T-helper 2 cell treated with Interferon-gamma antibody and Interleukin-4, amounts not matched to agents 5 μg/mL and 100 μg/mL, for 36 hours (primary cell): ENCODE data around the gene CRHR1.

Experiments
- DNase-seq: peaks from one replicate; pipeline ENCODE4 v3.0.0; 2021; ENCODE audit warnings: low spot score
- H3K27ac Mint-ChIP-seq: one replicate; pipeline ENCODE4 v1.8.0; 2021; ENCODE audit warnings: mild to moderate bottlenecking, mixed read lengths
- H3K27me3 Mint-ChIP-seq: one replicate; pipeline ENCODE4 v1.8.0; 2021; ENCODE audit warnings: low read depth, mixed read lengths
- H3K36me3 Mint-ChIP-seq: one replicate; pipeline ENCODE4 v1.8.0; 2021; ENCODE audit warnings: low read depth, mixed read lengths
- H3K4me1 Mint-ChIP-seq: one replicate; pipeline ENCODE4 v1.8.0; 2021; ENCODE audit warnings: low read depth, mixed read lengths
- H3K4me3 Mint-ChIP-seq: one replicate; pipeline ENCODE4 v1.8.0; 2022; ENCODE audit warnings: mild to moderate bottlenecking, moderate library complexity, mixed read lengths
- H3K9me3 Mint-ChIP-seq: one replicate; pipeline ENCODE4 v1.8.0; 2021; ENCODE audit warnings: mixed read lengths

CRHR1 gene

DNA sequence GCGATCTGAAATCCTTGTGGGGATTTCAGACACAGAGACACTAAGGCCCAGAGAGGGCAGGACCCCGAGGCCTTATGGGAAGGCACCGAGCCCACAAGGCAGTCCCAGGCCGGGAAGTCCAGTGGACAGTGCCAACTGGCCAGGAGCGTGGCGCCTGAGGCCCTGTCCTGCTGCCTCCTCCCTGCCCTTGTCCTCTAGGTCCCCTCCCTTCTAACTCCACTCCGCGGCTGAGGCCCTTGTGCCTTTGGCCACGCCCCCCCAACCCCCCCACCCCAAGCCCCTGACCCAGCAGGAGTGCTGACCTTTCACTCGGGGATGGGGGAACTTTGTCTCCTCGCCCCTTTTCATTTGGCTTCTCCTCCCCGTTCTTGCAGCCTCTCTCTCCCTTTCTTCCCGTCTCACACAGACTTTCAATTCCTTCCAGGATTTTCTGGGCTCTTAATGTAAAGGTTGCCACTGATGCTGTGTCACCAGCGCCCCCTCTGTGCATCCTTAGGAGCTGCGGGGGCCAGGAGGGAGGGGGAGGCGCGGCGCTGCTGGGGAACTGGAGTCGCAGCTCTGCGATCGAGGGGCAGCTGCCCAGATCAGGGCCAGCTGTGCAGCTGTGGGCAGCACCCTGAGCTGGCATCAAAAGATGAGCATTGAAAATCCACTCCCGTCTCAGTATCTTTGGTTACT, 29.1 kb downstream of the CRHR1 start:
- Mint-ChIP-seq H3K36me3 (no peaks in the 10 kb centered on the region), H3K4me1 (no peaks in the 10 kb centered on the region), H3K27ac (no peak overlapping the region), H3K9me3 (no peaks in the 10 kb centered on the region), H3K4me3 (no peak overlapping the region), H3K27me3 (peaks cover 3% of the 10 kb centered on the region)
- no peak for DNase-seq

DNA sequence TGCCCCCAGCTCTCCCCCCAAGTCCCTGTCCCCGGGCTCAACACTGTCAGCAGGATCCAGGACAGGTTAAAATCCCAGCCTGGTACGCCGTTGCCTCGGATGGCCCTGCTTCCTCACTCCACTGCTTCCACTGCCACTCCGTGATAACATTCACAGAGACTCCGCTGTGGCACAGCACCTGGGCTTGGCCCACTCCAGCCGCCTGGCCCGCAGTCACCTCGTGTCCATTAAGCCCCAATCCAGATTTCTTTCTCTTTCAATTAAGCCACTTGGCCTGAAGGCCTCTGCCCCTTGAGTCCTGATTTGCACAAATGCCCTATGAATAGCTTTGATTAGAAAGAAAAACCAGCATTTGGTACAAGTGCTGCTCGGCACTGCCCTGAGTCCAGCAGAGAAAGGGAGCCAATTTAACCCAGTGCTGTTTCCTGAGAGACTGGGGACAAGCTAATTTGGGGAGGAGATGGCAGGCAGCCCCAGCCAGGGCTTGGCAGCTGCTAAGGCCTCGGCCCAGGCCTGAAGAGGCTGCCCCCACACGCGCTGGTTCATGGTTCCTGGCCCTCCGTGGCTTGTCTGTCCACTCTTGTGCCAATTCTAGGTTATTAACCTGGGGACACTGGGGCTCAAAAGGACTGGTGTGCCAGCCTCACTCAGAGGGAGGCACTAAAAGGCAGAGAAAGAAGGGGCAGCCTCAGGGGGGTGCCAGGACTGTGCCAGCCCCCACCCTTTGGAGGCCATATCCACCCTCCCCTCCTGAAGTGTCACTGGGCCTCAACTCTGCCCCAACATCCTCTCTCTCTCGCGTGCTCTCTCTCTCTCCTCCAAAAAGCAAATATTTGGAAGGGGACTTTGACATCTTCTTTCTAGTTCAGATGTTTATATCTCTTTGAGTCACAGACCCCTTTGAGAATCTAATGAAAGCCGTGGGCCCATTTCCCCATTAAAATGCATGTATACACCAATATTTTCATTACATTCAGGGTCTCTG, 30.8 kb downstream of the CRHR1 start:
- Mint-ChIP-seq H3K27ac (no peak overlapping the region), H3K27me3 (peaks cover 3% of the 10 kb centered on the region), H3K9me3 (no peaks in the 10 kb centered on the region), H3K4me3 (no peak overlapping the region), H3K4me1 (no peaks in the 10 kb centered on the region), H3K36me3 (no peaks in the 10 kb centered on the region)
- DNase-seq, result no peak

DNA sequence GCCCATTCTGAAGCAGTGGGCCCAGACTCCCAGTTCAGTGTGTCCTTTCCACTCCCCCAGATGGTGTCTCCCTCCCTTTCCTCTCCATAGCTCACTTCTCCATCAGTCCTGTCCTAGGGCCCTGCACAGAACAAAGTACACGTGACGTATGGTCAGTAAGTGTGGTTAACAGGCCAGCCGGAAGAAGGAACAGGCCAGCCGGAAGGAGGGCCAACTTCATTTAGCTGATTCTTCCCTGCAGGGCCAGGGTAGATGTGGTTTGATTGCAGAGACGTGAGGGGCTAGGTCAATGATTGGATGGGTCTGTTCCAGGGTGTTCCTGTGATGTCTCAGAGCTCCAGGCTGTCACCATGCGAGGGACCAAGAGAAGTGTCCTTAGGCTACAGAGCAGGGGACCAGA, 31.6 kb downstream of the CRHR1 start:
- peaks cover 3% of the 10 kb centered on the region for H3K27me3 Mint-ChIP-seq
- no peak for DNase-seq
- no peak overlapping the region for H3K27ac Mint-ChIP-seq
- no peaks in the 10 kb centered on the region for H3K4me1 Mint-ChIP-seq
- H3K4me3 Mint-ChIP-seq, result no peak overlapping the region
- no peaks in the 10 kb centered on the region for H3K9me3 Mint-ChIP-seq
- no peaks in the 10 kb centered on the region for H3K36me3 Mint-ChIP-seq

DNA sequence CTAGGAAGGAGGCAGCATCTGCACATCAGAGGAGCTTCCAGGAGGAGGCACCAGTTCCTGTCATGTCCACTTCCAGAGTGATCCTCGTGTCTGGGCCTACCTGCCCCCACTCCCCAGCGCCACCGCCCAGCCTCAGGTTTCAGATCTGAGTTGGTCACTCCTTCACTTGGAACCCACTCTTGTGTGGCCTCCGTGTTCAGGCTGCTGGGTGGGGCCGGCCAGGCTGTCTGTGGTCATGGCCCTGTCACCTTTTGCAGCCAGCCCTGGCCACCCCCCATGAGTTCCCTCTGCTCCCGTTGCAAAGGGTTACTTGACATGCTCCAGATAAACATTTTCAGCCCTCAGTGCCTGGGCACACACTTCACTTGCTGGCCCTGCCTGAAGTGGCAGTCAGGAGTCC, 33.9 kb downstream of the CRHR1 start:
- no peak overlapping the region for H3K27ac Mint-ChIP-seq
- H3K27me3 Mint-ChIP-seq, result no peaks in the 10 kb centered on the region
- no peaks in the 10 kb centered on the region for H3K9me3 Mint-ChIP-seq
- no peaks in the 10 kb centered on the region for H3K4me1 Mint-ChIP-seq
- H3K4me3 Mint-ChIP-seq, result no peak overlapping the region
- DNase-seq, result no peak
- H3K36me3 Mint-ChIP-seq, result no peaks in the 10 kb centered on the region

DNA sequence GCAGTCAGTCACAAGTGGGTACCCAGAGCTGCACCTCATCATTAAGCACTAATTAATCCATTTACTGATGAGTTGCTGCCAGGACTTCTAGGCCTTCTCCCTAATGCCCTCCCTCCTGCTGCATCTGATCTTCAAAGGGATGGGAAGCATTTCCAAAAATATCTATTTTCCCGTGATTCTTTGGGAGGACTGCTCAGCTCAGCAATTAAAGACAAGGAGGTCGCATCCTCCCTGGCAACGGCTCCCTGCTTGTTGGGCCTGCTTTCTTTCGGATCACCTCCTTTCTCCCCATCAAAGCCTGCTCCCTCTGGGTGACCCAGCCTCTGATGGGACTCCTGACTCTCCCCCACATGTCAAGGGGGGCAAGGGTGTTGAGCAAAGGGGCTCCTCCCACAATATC, 34.6 kb downstream of the CRHR1 start:
- Mint-ChIP-seq H3K4me3 (no peak overlapping the region), H3K36me3 (no peaks in the 10 kb centered on the region), H3K9me3 (no peaks in the 10 kb centered on the region), H3K27ac (no peak overlapping the region), H3K27me3 (no peaks in the 10 kb centered on the region), H3K4me1 (peaks cover under 1% of the 10 kb centered on the region)
- no peak for DNase-seq

DNA sequence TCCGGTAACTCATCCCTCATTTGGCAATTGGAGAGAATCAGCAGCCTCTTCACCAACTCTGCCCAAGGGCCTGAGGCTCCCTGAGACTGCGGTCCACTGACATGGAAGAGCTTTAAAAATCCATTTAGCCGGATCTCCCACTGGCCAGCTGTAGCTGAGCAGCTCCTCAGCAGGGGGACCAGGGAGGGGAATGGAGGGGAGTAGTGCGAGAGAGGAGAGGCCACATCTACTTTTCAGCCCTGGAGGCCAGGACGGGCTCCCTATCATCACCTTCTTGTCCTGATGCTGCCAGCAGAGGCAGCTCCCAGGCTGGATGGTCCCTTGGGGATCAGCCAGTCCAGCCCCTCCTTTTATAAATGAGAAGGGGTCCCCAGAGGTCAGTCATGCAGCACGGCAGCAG, 35.5 kb downstream of the CRHR1 start:
- Mint-ChIP-seq H3K4me1 (peaks cover 2% of the 10 kb centered on the region), H3K9me3 (no peaks in the 10 kb centered on the region), H3K36me3 (no peaks in the 10 kb centered on the region), H3K4me3 (no peak overlapping the region), H3K27me3 (no peaks in the 10 kb centered on the region), H3K27ac (no peak overlapping the region)
- DNase-seq, result no peak

DNA sequence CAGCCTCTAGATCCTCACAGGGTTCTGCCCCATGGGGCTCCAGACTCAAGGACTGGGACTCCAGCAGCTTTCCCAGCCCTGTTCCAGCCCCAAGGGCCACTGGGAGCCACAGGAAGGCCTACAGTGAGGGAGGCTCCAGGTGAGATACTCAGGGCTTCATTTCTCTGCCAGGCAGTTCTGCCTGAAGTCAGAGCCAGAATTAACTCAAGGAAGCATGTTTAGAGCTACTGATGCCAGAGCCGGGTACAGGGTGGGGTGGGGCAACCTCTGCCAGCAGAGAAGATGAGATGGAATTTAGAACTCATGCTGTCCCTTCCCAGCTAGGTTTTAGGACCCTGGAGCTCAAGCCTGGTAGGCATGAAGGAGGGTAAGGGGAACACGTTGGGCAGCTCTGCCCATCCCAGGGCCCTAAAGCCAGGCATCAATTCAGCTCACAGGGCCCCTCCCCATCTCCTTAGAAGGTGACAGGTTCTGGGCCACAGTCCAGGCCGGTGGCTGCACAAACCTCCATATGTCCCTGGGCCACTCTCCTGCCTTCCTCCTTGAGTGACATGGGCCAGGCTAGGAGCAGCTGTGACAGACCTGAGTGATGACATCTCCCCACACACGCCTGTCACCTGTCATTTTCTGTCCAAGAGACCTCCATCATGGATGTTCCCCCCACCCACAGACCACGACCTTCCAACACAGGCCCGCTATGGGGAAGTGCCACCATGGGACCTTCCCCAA, 36.1 kb downstream of the CRHR1 start:
- H3K27ac Mint-ChIP-seq, result no peak overlapping the region
- no peaks in the 10 kb centered on the region for H3K27me3 Mint-ChIP-seq
- H3K4me1 Mint-ChIP-seq, result peaks cover 2% of the 10 kb centered on the region
- no peak overlapping the region for H3K4me3 Mint-ChIP-seq
- no peaks in the 10 kb centered on the region for H3K36me3 Mint-ChIP-seq
- no peaks in the 10 kb centered on the region for H3K9me3 Mint-ChIP-seq
- DNase-seq, result no peak

DNA sequence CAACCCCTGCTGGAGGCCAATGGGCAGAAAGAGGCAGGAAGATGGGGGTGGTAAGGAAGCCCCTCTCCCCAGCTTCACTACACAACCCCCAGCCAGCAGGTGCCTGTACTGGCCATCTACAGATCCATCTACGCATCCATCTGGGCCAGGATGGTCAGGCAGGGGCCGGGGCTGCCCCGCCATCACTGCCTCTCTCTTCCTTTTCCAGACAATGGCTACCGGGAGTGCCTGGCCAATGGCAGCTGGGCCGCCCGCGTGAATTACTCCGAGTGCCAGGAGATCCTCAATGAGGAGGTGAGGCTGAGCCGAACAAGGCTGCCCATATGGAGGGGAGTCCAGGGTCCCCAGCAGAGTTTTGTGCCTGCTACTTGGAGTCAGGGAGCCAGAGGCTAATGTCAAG, 37.0 kb downstream of the CRHR1 start:
- no peaks in the 10 kb centered on the region for H3K27me3 Mint-ChIP-seq
- no peaks in the 10 kb centered on the region for H3K36me3 Mint-ChIP-seq
- H3K9me3 Mint-ChIP-seq, result no peaks in the 10 kb centered on the region
- H3K4me3 Mint-ChIP-seq, result no peak overlapping the region
- DNase-seq, result no peak
- no peak overlapping the region for H3K27ac Mint-ChIP-seq
- peaks cover 2% of the 10 kb centered on the region for H3K4me1 Mint-ChIP-seq

DNA sequence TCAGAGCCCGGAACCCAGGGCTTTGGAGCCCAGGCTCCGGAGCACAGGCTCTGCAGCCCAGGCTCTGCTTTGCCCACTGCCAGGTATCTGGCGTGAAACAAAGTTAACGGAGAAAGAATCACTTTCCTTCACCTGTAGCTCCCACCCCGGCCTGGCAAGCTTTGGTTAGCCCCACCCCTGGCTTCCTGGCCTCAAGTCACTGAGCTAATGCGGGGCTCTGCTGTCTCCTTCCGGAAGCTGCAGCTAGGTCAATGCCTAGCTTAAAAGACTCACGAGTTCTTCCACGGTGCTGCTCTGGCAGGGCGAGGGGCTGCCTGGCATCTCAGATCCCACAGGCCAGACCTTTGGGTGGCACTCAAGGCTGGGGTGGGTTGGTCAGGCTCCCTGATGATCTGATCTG, 39.5 kb downstream of the CRHR1 start:
- no peaks in the 10 kb centered on the region for H3K9me3 Mint-ChIP-seq
- H3K27me3 Mint-ChIP-seq, result no peaks in the 10 kb centered on the region
- no peak overlapping the region for H3K4me3 Mint-ChIP-seq
- H3K36me3 Mint-ChIP-seq, result no peaks in the 10 kb centered on the region
- no peak overlapping the region for H3K27ac Mint-ChIP-seq
- peaks cover 4% of the 10 kb centered on the region for H3K4me1 Mint-ChIP-seq
- no peak for DNase-seq

DNA sequence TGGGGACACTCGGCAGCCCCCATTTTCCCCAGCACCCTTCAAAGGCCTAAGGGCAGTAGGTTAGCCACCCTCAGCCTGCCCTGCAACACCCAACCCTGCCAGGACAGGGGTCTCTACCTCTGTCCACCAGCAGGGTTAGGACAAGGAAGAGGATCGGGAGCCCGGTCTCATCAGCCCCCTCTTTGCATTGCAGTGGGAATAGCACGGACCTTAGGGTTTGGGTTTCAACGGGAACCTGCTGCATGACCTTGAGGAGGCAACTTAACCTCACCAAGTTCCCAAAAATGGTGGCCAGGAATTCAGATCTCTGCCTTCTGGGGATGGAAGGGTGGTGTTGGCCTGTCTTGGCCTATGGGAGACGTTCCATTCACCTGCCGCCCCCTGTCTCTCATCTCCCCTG, 40.4 kb downstream of the CRHR1 start:
- Mint-ChIP-seq H3K27me3 (no peaks in the 10 kb centered on the region), H3K9me3 (no peaks in the 10 kb centered on the region), H3K4me3 (no peak overlapping the region), H3K36me3 (no peaks in the 10 kb centered on the region), H3K27ac (no peak overlapping the region), H3K4me1 (peaks cover 4% of the 10 kb centered on the region)
- no peak for DNase-seq

DNA sequence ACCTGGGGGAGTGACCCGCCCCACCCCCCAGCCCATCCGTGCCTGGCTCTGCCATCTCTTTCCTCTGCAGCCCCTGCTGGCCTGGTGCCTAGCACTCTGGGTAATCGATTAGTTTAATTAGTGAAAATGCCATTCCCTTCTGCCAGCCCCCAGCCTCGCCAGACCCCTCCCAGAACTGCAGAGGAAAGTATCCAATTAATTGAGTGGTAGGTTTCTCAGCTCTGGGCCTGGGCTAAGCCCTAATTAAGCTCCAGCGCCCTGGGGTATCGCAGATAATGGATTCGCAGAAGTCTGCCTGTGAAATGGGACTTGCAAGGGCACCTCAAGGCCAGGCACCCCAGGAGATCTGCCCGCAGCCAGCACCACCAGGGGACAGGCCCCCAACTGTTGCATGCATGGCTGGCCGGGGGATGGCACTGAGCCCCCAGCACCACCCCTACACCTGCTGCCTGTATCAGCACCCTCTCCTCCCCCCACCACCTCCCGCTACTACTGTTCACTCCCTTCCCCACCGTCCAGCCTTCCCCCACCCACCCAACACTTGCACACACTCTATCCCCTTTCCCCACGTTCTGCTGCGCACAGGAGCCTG, 40.9 kb downstream of the CRHR1 start:
- H3K4me1 Mint-ChIP-seq, result peaks cover 4% of the 10 kb centered on the region

DNA sequence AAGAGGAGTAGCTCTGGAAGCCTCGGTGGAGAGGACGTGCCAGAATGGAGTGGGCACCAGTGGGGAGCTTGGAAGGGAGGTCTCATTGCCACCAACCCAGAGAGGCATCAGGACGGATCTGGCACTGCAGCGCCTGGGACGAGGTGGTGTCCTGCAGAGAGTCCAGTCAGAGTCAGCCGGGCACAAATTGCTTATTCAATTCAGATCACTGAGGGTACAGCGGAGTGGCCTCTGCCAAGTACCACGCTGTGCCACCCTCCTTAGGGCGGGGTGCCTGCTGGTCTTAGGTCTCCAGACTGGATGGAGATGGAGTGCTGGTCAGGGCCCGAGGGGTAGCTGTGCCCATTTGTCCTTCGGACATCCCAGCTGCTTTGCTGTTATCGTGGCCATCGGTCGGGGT, 41.7 kb downstream of the CRHR1 start:
- Mint-ChIP-seq H3K27me3 (no peaks in the 10 kb centered on the region), H3K9me3 (no peaks in the 10 kb centered on the region), H3K4me3 (no peak overlapping the region), H3K27ac (no peak overlapping the region), H3K36me3 (no peaks in the 10 kb centered on the region), H3K4me1 (peaks cover 4% of the 10 kb centered on the region)
- DNase-seq, result no peak

More for the DNA sequence above, 40.9 kb downstream of the CRHR1 start:
- no peak overlapping the region for H3K4me3 Mint-ChIP-seq
- H3K27ac Mint-ChIP-seq, result no peak overlapping the region
- no peaks in the 10 kb centered on the region for H3K36me3 Mint-ChIP-seq
- no peak for DNase-seq
- no peaks in the 10 kb centered on the region for H3K9me3 Mint-ChIP-seq
- no peaks in the 10 kb centered on the region for H3K27me3 Mint-ChIP-seq

DNA sequence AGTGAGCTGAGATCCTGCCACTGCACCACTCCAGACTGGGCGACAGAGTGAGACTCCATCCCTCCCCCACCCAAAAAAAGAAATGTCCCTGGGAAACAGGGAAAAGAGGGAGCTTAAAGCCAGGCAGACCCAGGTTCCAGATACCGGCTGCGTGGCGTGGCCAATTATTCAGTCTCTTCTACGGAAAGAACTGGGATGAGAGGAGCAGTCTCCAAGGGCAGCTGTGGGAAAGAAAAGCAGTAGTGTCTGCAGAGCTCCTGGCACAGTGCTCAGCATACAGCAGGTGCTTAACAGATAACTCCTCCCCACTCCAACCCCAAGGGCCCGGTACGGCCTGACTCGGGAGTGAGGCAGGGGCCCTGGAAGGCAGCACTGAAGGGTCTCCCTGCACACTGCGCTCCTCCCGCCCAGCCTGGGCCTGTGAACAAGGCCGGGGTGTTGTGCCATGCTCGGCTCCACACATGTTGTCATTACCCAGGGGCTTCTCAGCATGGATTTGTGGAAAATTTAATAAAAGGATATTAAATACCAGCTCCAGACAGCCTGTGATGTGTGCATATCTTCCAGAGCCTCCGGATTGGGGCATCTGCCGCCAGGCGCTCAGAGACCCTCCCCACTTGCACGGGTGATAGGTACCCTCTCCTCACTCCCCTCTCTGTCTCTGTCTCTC, 42.9 kb downstream of the CRHR1 start:
- Mint-ChIP-seq H3K27me3 (peaks cover 2% of the 10 kb centered on the region), H3K4me3 (no peak overlapping the region), H3K9me3 (no peaks in the 10 kb centered on the region), H3K27ac (no peak overlapping the region), H3K36me3 (no peaks in the 10 kb centered on the region), H3K4me1 (peaks cover 4% of the 10 kb centered on the region)
- no peak for DNase-seq
